Measurements from ENCODE around the gene LRRC70.

GRCh38 chr5:62627121-62627520 lies 48.5 kb downstream of the LRRC70 start:
- TF ChIP-seq EZH2 (IDR thresholded peaks at IDR 0.05), result no peak
- TF ChIP-seq, protein P1, sequence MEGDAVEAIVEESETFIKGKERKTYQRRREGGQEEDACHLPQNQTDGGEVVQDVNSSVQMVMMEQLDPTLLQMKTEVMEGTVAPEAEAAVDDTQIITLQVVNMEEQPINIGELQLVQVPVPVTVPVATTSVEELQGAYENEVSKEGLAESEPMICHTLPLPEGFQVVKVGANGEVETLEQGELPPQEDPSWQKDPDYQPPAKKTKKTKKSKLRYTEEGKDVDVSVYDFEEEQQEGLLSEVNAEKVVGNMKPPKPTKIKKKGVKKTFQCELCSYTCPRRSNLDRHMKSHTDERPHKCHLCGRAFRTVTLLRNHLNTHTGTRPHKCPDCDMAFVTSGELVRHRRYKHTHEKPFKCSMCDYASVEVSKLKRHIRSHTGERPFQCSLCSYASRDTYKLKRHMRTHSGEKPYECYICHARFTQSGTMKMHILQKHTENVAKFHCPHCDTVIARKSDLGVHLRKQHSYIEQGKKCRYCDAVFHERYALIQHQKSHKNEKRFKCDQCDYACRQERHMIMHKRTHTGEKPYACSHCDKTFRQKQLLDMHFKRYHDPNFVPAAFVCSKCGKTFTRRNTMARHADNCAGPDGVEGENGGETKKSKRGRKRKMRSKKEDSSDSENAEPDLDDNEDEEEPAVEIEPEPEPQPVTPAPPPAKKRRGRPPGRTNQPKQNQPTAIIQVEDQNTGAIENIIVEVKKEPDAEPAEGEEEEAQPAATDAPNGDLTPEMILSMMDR (IDR thresholded peaks at IDR 0.05), result no peak
- TF ChIP-seq EZH2phosphoT487 (IDR thresholded peaks at IDR 0.05), result no peak

All from neural progenitor cell (in vitro differentiated cells).